HG03432 (cell line): ENCODE results near the gene EVL.
"Not testable (repeated sequence)": the region's sequence is repeated elsewhere in the genome, so short reads cannot be mapped to it uniquely, and the experiment has no call there.

Source experiments
- ATAC-seq: cut with Tn5 transposase; IDR thresholded peaks from one replicate; pipeline ENCODE4 v1.9.1; 2021; ENCODE audit warnings: mild to moderate bottlenecking, moderate library complexity; ENCODE audit not compliant: unreplicated experiment

EVL gene

GRCh38 chr14:100144645-100144995, 79.4 kb downstream of the EVL start:
- ATAC-seq = no peak

DNA sequence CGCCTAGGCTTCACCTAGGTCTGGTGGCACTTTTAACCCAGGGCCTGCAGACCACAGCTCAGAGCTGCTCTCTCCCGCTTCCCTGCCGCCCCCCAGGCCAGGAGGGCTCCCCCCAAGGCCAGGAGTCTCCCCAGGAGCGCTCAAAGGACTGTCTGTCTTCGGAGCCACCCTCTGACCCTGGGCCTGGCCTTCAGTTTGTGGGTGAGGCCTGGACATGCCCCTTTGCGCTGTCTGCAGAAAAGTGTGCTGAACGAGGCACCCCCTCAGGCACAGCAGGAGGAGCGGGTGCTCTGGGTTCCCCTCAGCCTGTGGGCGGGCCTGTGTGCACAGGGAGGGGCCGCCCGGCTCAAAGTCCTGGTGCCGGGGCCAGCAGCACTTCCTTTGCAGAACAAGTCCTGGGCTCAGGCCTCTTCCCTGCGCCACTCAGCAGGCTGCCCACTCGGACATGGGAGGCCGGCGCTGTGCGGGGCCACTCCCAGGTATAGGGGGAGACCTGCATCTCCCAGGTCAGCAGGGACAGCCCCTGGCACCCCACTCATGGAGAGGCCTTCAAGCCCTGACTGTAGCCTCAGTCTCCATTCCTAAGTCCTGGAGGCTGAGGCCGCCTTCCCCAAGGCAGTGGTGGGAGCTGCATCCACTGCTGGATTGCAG, 79.9 kb downstream of the EVL start:
- ATAC-seq = no peak

GRCh38 chr14:100145682-100146464, 80.7 kb downstream of the EVL start:
- no peak for ATAC-seq

- no peak for ATAC-seq
These were observed 81.4 kb downstream of the EVL start for GRCh38 chr14:100146531-100147091.

DNA sequence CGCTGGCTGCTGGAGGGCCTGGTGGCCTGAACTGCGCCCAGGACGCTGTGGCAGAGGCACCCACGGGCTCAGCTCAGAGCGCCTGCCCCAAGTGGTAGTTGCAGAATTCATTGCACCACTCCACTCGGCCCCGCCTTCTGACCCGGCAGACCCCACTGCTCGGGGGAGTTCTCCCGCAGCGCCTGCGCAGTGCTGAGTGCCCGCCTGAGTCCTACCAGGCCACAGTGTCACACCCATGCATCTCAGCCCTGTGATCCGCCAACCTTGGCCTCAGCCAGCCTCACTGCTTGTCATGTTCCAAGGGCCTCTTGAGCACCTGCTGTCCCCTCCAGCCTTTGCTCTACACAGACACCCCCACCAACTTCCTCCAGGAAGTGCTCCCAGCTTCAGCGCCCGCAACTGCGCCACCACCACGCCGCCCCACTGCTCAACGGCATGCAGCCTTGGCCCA, 82.0 kb downstream of the EVL start:
- ATAC-seq = peak; percentile 44

DNA sequence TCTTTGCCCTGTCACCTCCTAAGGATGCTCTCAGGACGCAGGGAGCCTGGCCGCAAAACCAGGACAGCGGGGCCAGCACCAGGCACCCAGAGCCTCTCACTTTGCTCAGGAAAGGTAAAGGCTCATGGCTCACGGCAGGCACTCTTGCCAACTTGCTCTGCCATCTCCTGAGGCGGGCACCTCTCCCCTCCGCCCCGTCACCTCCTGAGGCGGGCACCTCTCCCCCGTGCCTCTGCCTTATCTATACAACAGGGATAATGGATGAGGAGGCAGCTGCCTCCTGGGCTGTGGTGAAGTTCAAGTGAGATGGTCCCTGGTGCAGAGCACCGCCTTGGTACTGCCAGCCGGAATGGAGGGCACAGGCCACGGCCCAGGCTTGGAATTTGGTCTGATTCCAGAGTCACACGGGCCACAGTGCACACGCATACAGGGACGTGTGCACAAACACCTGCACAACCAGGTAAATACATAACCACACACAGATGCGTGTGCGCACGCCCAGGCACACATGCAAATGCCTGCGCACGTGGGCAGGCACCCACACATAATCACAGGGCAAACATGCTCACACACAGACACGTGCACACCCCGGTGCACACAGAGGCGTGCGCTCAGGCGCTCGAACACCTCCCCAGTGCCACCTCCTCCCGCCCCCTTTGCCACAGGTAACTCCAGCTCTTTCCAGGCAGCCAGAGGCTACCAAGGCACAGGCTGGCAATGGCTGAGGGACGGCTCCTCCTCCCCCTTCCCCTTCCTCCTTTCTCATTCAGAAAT, 82.7 kb downstream of the EVL start:
- ATAC-seq = no peak

DNA sequence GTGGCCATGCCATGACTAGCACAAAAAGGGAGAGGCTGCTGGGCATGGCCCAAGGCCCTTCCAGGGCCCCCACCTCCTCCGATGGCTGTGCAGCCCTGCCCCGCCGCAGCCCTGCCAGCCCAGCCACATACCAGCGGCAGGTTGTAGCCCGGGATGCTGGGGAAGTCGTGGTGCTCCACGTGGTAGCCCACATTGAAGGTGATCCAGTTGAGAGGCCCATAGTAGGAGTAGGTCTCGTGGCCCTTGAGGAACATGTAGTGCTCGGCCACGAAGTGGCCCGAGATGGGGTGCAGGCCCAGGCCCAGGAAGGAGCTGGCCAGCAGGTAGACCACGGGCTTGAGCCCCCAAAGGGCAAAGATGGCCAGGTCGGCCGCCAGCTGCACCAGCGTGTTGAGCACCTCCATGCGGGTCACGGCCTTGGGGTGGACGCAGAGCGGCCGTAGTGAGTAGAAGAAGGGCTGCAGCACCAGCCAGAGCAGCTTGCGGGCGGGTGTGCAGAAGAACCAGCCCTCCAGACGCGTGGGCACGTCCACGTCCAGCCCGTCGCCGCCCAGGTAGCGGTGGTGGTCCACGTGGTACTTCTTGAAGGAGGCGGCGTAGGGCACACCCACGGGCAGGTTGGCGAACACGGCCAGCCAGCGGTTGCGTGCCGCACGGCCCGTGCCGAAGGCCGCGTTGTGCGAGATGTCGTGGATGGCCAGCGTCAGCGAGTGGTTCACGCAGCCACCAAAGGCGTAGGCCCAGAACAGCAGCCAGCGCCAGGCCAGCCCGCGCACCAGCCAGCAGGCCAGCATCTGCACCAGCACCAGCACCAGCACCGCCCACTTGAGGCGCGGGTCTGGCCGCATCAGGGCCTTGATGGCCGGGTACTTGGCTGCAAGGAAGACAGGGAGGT, 83.9 kb downstream of the EVL start:
- no peak for ATAC-seq

- no peak for ATAC-seq
These were observed 84.8 kb downstream of the EVL start for GRCh38 chr14:100149851-100150611.

DNA sequence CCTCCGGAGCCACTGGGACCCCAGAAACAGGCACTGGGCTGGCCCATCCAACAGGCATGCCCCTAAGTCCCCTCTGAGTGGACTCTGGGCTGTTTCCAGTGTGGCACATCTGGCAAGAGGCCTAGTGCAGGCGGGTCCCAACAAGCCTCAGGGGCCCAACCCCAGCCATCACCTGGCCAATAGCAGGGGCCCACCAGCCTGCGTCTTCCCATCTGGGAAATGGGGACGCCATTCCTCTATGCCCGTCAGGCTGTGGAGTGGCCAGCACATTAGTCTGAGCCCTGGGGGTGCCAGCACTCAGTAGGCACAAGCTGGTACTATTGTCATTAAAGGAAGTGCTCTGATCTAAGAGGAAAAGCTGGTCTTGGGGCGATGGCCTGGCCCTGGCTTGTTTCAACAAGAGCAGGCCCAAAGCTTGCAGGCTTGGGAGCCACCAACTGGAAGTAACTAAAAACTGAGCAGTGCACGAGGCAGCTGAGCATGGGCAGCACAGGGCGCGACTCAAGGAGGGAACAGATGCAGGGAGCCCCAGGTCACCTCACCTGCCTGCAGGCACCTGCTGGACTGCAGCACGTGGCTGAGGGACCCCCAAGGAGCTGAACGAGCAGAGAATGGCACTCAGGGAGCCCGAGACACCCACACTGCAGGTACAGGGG, 85.8 kb downstream of the EVL start:
- ATAC-seq = no peak

DNA sequence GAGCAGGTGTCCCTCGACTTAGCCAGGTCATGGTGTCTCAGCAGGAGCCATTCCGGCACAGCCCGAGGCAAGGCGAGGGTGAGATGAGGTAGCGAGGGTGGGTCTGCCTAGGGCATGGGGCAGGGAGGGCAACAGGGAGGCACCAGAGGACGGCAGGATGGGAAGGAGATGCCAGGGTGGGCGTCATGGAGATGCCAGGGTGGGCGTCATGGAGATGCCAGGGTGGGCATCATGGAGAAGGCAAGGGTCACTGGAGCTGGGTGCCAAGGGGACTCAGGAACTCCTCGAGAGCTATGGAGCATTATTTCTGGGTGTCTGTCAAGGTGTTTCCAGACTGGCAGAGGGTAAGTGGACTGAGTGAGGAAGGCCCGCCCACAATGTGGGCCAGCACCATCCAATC, 86.9 kb downstream of the EVL start:
- ATAC-seq = no peak

- no peak for ATAC-seq
These were observed 88.3 kb downstream of the EVL start for GRCh38 chr14:100153560-100153959.

DNA sequence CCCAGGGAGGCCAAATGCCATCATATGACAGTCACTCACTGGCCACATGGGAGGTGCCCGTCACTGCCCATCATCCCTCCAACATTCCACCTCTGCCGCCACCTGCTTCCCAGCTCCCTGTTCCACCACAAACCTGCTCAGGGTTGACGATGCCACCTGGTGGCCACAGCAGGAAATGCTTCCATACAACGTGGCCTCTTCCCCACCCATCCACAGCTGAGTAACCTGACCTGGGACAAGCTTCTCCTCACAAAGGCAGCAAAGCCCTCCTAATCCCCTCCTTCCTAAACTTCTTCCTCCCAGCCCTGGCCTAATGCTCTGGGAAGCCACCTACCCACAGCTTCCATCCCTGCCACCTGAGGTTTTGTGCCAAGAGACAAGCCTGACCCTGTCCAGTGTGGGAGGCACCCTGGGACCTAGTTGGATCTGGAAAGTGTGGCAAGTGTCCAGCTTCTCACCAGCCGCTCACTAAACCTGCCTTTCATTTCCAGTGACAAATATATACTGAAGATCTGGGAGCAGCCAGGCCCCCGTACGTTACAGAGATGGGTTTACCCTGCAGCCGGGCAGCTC, 89.9 kb downstream of the EVL start:
- ATAC-seq = no peak

- ATAC-seq = no peak
These were observed 90.8 kb downstream of the EVL start for GRCh38 chr14:100155756-100156616.

DNA sequence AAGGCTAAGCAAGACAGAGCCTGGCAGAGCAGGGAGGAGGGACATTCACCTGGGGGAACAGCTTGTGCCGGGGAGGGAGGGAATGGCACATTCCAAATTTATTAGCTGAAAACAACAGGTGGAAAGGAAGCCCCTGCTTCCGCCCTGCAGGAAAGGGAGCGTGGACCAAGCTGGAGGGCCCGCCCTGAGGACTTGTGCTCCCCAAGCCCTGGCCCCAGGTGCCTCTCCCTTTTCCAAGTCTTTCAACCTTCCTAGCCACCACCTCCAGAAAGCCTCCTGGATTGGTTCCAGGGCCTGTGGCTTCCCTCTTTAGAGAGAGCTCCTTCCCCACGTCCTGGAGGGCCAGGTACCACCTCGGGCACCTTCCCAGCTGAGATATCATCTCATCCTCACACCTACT, 91.6 kb downstream of the EVL start:
- no peak for ATAC-seq

DNA sequence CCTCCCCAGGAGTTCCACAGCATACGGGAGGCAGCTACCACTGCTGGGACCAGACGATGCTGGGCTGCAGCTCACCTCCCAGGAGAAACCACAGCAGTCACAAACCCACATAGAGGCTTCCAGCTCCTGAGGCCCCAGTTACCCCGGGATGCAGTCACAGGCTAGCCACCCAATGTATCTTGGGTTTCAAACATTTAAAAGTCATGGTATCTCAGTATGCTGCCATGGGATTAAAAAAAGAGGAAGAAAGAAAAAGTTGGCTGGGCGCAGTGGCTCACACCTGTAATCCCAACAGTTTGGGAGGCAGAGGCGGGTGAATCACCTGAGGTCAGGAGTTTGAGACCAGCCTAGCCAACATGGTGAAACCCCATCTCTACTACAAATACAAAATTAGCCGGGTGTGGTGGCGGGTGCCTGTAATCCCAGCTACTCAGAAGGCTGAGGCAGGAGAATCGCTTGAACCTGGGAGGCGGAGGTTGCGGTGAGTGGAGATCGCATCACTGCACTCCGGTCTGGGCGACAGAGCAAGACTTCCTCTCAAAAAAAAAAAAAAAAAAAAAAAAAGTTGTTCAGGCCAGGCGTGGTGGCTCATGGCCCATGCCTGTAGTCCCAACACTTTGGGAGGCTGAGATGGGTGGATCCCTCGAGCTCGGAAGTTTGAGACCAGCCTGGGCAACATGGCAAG, 92.5 kb downstream of the EVL start:
- not testable (repeated sequence) for ATAC-seq

DNA sequence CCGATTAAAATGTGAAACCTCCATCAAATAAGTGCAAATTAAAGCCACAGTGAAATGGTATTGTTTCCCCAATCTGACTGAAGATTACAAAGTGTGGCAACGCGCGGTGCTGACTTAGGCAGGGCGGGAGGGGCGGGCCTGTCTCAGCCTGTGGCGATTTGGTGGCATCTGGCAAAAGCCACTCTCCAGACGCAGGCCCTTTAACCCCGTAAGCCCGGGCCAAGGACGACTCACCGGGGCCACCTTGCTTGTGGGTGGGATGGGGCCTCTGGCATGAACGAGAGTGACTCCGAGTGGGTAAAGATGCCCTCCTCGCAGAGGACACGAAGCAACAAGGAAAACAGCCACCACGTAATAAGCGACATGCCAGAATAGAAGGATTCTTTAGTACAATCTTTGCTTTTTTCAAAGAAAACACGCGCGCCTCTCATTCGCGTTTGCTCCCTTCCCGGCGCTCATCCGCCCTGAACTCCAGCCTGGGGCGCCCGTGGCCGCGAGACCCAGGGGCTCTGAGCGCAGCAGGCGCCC, 93.4 kb downstream of the EVL start:
- no peak for ATAC-seq
